Measurements from ENCODE around the gene PIEZO2. TPM values are rescaled to one million over a fixed set of nuclear protein-coding genes. Genes with fewer than 3 reads are reported as not detected.

PIEZO2 gene
- total RNA-seq, 3 donors from 2014 or later (not counting 1 experiment from before 2014, with no cell fraction given): not detected

DNA sequence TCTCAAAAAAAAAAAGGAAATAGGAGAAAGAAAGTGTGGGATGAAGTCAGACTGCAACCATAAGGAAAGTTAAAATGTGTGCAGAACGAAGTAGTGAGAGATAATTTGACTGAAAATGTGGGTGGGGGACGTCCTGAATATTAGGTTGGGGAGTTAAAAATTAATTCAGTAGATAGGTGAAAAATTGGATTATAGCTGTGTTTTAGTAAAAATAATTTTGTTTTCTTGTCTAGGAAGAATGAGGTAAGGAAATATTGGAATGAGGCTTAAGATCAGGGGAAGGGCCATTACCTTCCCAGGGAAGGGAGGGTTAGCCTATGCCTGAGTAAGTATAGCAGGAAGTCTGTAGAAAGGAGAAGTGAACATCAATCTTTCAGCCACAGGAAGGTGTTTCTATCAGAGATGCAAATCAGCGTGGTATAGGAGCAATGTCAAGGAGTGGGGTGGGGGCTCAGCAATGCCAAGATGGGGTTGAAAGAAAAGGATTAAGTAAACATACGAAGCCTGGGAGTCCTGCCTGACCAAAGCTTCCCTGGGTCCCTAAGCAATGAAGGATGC is 250.9 kb downstream of the PIEZO2 start:
- Histone ChIP-seq H3K4me1 (ENCODE audit: control insufficient read depth, insufficient read depth, low read length) (no peaks in the 10 kb centered on the region), H3K36me3 (ENCODE audit: control insufficient read depth, insufficient read depth, low read length) (no peaks in the 10 kb centered on the region), H3K27ac (ENCODE audit: low read length) (no peak overlapping the region), H3K9me3 (ENCODE audit: control insufficient read depth, insufficient read depth, low read length) (no peaks in the 10 kb centered on the region), H3K4me3 (ENCODE audit: low read length) (no peak overlapping the region), H3K27me3 (ENCODE audit: control insufficient read depth, insufficient read depth, low read length) (no peaks in the 10 kb centered on the region)
- H3K36me3 Mint-ChIP-seq: no peaks in the 10 kb centered on the region
- DNase-seq: no peak
- TF ChIP-seq, protein P1, sequence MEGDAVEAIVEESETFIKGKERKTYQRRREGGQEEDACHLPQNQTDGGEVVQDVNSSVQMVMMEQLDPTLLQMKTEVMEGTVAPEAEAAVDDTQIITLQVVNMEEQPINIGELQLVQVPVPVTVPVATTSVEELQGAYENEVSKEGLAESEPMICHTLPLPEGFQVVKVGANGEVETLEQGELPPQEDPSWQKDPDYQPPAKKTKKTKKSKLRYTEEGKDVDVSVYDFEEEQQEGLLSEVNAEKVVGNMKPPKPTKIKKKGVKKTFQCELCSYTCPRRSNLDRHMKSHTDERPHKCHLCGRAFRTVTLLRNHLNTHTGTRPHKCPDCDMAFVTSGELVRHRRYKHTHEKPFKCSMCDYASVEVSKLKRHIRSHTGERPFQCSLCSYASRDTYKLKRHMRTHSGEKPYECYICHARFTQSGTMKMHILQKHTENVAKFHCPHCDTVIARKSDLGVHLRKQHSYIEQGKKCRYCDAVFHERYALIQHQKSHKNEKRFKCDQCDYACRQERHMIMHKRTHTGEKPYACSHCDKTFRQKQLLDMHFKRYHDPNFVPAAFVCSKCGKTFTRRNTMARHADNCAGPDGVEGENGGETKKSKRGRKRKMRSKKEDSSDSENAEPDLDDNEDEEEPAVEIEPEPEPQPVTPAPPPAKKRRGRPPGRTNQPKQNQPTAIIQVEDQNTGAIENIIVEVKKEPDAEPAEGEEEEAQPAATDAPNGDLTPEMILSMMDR (IDR thresholded peaks at IDR 0.05): no peak
- no peaks in the 10 kb centered on the region for H3K9me3 Mint-ChIP-seq
- intact Hi-C loops (cut with micrococcal nuclease): no loop called here
- 42% methylated on average over 4 of the region's 4 CpGs for WGBS (ENCODE audit: insufficient coverage)
- H3K4me1 Mint-ChIP-seq: no peaks in the 10 kb centered on the region
- ATAC-seq: no peak
- H3K4me3 Mint-ChIP-seq: no peak overlapping the region
- no peaks in the 10 kb centered on the region for H3K27me3 Mint-ChIP-seq (ENCODE audit: low read depth in 2 of 2)
- H3K27ac Mint-ChIP-seq: no peak overlapping the region

DNA sequence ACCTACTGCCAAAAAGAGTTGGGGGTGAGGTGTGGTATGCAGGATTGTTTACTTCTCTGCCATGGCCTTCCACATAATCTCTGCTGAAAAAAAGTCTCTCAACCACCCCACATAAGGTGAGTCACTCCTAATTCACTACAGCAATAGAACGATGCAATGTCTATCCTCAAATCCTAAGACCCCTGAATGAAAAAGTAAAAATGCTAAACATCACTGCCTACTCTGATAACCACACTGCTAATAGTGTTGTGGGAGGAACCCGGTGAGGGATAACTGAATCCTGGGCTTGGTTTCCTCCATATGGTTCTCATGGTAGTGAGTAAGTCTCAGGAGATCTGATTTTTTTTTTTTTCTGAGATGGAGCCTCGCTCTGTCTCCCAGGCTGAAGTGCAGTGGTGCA is 252.5 kb downstream of the PIEZO2 start:
- DNase-seq (no peak), ATAC-seq (no peak)
- no peaks in the 10 kb centered on the region for H3K9me3 ChIP-seq (ENCODE audit: control insufficient read depth, insufficient read depth, low read length)
- no peaks in the 10 kb centered on the region for H3K36me3 ChIP-seq (ENCODE audit: control insufficient read depth, insufficient read depth, low read length)
- H3K27ac ChIP-seq (ENCODE audit: low read length): no peak overlapping the region
- WGBS (ENCODE audit: insufficient coverage): 30% methylated on average over 3 of the region's 3 CpGs
- intact Hi-C loops (cut with micrococcal nuclease): no loop called here
- Mint-ChIP-seq H3K27me3 (ENCODE audit: low read depth in 2 of 2) (peaks cover 0 to 3% of the 10 kb centered on the region in 2 donors), H3K36me3 (no peaks in the 10 kb centered on the region), H3K9me3 (no peaks in the 10 kb centered on the region), H3K4me3 (no peak overlapping the region), H3K4me1 (no peaks in the 10 kb centered on the region), H3K27ac (no peak overlapping the region)
- H3K4me1 ChIP-seq (ENCODE audit: control insufficient read depth, insufficient read depth, low read length): no peaks in the 10 kb centered on the region
- H3K27me3 ChIP-seq (ENCODE audit: control insufficient read depth, insufficient read depth, low read length): no peaks in the 10 kb centered on the region
- TF ChIP-seq, protein P1 (IDR thresholded peaks at IDR 0.05): no peak
- no peak overlapping the region for H3K4me3 ChIP-seq (ENCODE audit: low read length)

DNA sequence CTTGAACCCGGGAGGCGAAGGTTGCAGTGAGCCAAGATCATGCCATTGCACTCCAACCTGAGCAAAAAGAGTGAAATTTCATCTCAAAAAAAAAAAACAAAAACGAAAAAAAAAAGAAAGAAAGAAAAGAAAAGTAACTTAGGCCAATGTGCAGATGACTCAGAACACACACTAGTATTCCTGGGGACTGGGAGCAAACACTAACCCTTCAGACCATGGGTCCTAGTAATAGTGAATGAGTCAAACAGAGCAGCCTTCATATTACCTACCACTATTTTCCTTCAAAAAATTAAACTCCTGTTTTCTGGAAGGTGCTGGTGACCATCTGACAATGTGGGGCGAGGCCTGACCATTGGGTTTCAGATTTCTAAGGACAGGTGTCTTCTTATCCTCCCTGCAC is 253.4 kb downstream of the PIEZO2 start:
- Mint-ChIP-seq H3K4me1 (no peaks in the 10 kb centered on the region), H3K27me3 (ENCODE audit: low read depth in 2 of 2) (peaks cover 0 to 3% of the 10 kb centered on the region in 2 donors), H3K9me3 (no peaks in the 10 kb centered on the region), H3K36me3 (no peaks in the 10 kb centered on the region), H3K4me3 (no peak overlapping the region), H3K27ac (no peak overlapping the region)
- TF ChIP-seq, protein P1 (IDR thresholded peaks at IDR 0.05): no peak
- Histone ChIP-seq H3K27me3 (ENCODE audit: control insufficient read depth, insufficient read depth, low read length) (no peaks in the 10 kb centered on the region), H3K27ac (ENCODE audit: low read length) (no peak overlapping the region), H3K9me3 (ENCODE audit: control insufficient read depth, insufficient read depth, low read length) (no peaks in the 10 kb centered on the region), H3K4me1 (ENCODE audit: control insufficient read depth, insufficient read depth, low read length) (no peaks in the 10 kb centered on the region), H3K4me3 (ENCODE audit: low read length) (no peak overlapping the region), H3K36me3 (ENCODE audit: control insufficient read depth, insufficient read depth, low read length) (no peaks in the 10 kb centered on the region)
- DNase-seq (no peak), ATAC-seq (no peak)
- 79% methylated on average over 3 of the region's 4 CpGs for WGBS (ENCODE audit: insufficient coverage)
- intact Hi-C loops (cut with micrococcal nuclease): no loop called here

DNA sequence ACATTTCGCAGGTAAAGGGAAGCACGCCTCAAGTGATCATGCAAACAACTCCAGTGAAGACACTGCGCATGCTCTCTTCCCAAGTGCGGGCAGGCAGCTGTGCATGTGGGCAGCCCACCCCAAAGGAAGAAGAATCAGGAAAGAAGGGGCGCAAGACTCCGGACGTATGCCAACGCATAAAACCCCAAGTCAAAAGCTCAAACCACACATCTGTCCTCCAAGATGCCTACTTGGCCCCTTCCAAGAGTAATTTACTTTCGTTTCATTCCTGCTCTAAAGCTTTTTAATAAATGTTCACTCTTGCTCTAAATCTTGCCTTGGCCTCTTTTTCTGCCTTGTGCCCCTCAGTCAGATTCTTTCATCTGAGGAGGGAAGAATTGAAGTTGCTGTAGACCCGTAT is 254.9 kb downstream of the PIEZO2 start:
- intact Hi-C loops (cut with micrococcal nuclease): no loop called here
- Histone ChIP-seq H3K9me3 (ENCODE audit: control insufficient read depth, insufficient read depth, low read length) (no peaks in the 10 kb centered on the region), H3K27ac (ENCODE audit: low read length) (no peak overlapping the region), H3K4me3 (ENCODE audit: low read length) (no peak overlapping the region), H3K27me3 (ENCODE audit: control insufficient read depth, insufficient read depth, low read length) (no peaks in the 10 kb centered on the region), H3K4me1 (ENCODE audit: control insufficient read depth, insufficient read depth, low read length) (no peaks in the 10 kb centered on the region), H3K36me3 (ENCODE audit: control insufficient read depth, insufficient read depth, low read length) (no peaks in the 10 kb centered on the region)
- DNase-seq (no peak), ATAC-seq (no peak)
- peaks cover 0 to 3% of the 10 kb centered on the region in 2 donors for H3K27me3 Mint-ChIP-seq (ENCODE audit: low read depth in 2 of 2)
- H3K36me3 Mint-ChIP-seq: no peaks in the 10 kb centered on the region
- no peaks in the 10 kb centered on the region for H3K4me1 Mint-ChIP-seq
- H3K9me3 Mint-ChIP-seq: no peaks in the 10 kb centered on the region
- H3K4me3 Mint-ChIP-seq: no peak overlapping the region
- TF ChIP-seq, protein P1 (IDR thresholded peaks at IDR 0.05): no peak
- 20% methylated on average over 9 of the region's 10 CpGs for WGBS (ENCODE audit: insufficient coverage)
- H3K27ac Mint-ChIP-seq: no peak overlapping the region
